GM18505 (cell line): Measurements from ENCODE around the gene VIM.
"Not testable (repeated sequence)": the region's sequence is repeated elsewhere in the genome, so short reads cannot be mapped to it uniquely, and the experiment has no call there.

ENCODE experiments used
- ATAC-seq: cut with Tn5 transposase; IDR thresholded peaks from one replicate; pipeline ENCODE4 v1.9.1; 2021; ENCODE audit not compliant: unreplicated experiment
- POLR2A ChIP-seq: IDR thresholded peaks from 4 replicates; pipeline ENCODE4 v1.6.1; 2011; ENCODE audit warnings: borderline replicate concordance; ENCODE audit not compliant: insufficient read depth, insufficient read length; ENCODE audit errors: extremely low read depth

Gene VIM

GRCh38 chr10:17240096-17240495, 12.1 kb downstream of the VIM start:
- no peak for TF ChIP-seq POLR2A
- no peak for ATAC-seq

DNA sequence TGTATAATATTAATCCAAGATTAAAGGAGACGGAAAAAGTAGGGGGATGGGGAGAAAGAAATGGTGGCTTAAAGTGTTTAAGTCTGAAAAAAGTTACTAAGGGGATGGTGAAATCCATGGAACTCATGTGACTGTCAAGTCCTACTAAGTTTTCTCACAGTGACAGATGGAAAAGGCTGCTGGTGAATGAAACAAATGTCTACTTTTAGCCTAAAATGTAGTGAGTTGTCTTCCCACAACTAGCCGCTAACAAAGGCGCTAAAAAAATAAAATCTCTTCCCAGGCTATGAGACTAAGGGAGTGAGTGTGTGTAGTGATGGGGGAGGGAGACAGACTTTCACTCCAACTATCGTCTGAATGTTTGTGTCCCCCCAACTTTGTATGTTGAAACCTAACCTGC, 12.6 kb downstream of the VIM start:
- ATAC-seq = no peak
- no peak for TF ChIP-seq POLR2A

DNA sequence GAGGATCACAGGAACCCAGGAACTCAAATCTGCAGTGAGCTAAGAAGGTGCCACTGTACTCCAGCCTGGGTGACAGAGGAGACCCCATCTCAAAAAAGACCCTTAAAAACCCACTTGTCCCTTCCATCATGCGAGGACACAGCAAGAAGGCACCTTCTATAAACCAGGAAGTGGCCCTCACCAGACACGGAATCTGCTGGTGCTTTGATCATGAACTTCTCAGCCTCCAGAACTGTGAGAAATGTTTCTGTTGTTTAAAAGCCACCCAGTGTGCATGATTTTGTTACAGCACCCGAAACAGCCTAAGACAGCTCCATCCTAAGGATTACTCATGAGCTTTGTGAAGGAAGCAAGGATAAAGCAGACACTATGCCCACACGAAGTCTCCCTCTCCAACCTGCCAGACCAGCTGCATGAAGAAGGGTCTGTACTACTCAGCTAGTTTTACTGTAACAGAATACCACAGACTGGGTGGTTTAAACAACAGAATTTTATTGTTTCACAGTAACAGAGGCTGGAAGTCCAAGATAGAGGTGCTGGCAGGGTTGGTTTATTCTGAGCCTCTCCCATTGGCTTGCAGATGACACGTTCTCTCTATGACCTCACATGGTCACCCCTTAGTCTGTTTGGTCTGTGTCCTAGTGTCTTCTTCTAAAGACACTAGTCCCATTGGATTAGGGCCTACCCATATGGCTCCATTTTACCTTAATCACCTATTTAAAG, 13.7 kb downstream of the VIM start:
- TF ChIP-seq POLR2A = no peak
- no peak for ATAC-seq

GRCh38 chr10:17244700-17245365, 16.8 kb downstream of the VIM start:
- TF ChIP-seq POLR2A = no peak
- no peak for ATAC-seq

DNA sequence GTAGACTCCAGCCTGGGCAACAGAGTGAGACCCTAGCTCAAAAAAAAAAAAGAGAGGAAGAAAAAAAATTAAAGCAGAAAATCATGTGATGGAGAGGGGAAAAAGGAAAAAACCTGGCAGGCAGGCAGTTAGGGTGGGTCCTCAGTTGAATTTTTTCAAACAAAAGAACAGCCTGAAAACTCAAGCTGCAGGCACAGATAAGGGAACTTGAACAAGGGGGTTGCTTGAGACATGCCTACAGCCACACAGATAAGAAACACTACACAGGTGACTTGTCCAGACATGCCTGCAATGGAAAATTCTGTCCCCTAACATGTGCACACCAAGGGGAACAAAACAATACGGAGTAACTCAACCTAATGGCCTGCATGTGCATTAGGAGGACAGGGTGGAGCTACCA, 19.2 kb downstream of the VIM start:
- ATAC-seq = no peak
- no peak for TF ChIP-seq POLR2A

DNA sequence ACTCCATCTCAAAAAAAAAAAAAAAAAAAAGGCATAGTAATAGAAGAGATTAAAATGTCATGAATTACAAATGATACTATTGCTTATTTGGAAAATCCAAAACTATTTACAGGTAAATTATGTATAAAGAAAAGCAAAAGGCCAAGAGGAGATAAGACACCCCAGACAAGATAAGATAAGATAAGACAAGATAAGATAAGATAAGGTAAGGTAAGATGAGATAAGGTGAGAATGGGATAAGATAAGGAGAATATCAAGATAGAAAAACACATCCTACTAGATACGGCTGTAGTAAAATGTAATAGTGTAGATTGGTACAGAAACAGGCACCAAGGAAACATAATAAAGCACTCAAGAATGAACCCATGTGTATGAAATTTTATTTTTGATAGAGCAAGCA, 20.9 kb downstream of the VIM start:
- no peak for ATAC-seq
- TF ChIP-seq POLR2A = no peak

- no peak for ATAC-seq
- TF ChIP-seq POLR2A = no peak
These were observed 21.8 kb downstream of the VIM start for GRCh38 chr10:17249820-17250219.

- TF ChIP-seq POLR2A = no peak
- ATAC-seq = no peak
These were observed 22.7 kb downstream of the VIM start for GRCh38 chr10:17250736-17251135.

- ATAC-seq = not testable (repeated sequence)
These were observed 26.6 kb downstream of the VIM start for GRCh38 chr10:17254543-17255050.

GRCh38 chr10:17255512-17255911, 27.5 kb downstream of the VIM start:
- ATAC-seq = no peak
- TF ChIP-seq POLR2A = no peak

- TF ChIP-seq POLR2A = no peak
- no peak for ATAC-seq
These were observed 28.0 kb downstream of the VIM start for GRCh38 chr10:17256051-17256450.

DNA sequence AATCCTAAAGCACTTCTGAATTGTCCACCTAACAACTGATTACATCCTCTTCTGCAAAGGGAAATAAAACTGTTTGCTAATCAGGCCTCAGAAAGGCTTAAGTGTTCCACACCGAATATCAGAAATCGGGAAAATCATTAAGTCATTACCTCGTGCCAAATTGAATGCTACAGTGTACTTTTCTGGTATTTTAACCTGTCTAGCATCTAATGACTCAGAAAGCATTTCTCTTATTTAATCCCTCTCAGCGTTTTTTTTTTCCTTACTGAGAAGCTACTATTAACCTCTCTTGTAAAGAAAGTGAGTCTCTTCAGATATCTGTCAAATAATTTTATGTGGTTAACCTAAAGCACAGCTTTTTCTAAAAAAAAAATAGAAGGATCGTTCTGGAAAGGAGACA, 28.6 kb downstream of the VIM start:
- no peak for TF ChIP-seq POLR2A
- ATAC-seq = no peak

GRCh38 chr10:17257466-17258321, 29.7 kb downstream of the VIM start:
- ATAC-seq = no peak
- no peak for TF ChIP-seq POLR2A
